H1 (cell line): ENCODE results near the gene ASCC1. TPM values are rescaled to one million over a fixed set of nuclear protein-coding genes. Genes with fewer than 3 reads are reported as not detected.

Source experiments
- CTCF ChIA-PET: fragments of 300-600 bp; sonication (Branson Sonifier 250); formaldehyde crosslinking; loops from one replicate; lab custom pipeline; 2021; ENCODE audit not compliant: partially characterized antibody; lab: Charles Lee
- POLR2A ChIA-PET: fragments of 300-600 bp; sonication (Branson Sonifier 250); formaldehyde crosslinking; loops from one replicate; lab custom pipeline; 2021; ENCODE audit warnings: inconsistent platforms; ENCODE audit not compliant: partially characterized antibody; lab: Charles Lee
- DNase-seq, 2 experiments: peaks; one replicate each; pipeline versions ENCODE4 v3.0.0 to v3.0.0-alpha.2; 2010 to 2022; ENCODE audit warnings: low spot score in 2 of 2, low read depth in 1 of 2, mixed read lengths in 1 of 2
- FAIRE-seq: peaks from 2 replicates; lab custom pipeline; 2011; peaks lifted over from hg19 to GRCh38; lab: Jason Lieb, UNC
- H2AFZ ChIP-seq: 2 replicates; pipeline ENCODE4 v1.8.1; 2012; ENCODE audit warnings: low read length, inconsistent platforms
- H2AK5ac ChIP-seq: 2 replicates; pipeline ENCODE4 v1.6.1; 2013; ENCODE audit warnings: low read depth, low read length
- H2BK120ac ChIP-seq: replicated peaks from 2 replicates; pipeline ENCODE3; 2013; ENCODE audit warnings: low read depth, low read length, inconsistent platforms
- H2BK12ac ChIP-seq: 2 replicates; pipeline ENCODE4 v1.6.1; 2013; ENCODE audit warnings: low read depth, low read length
- H2BK15ac ChIP-seq: 2 replicates; pipeline ENCODE4 v1.6.1; 2013; ENCODE audit warnings: low read length
- H2BK20ac ChIP-seq: 2 replicates; pipeline ENCODE4 v1.6.1; 2013; ENCODE audit warnings: low read length
- H2BK5ac ChIP-seq: 2 replicates; pipeline ENCODE4 v1.6.1; 2013; ENCODE audit warnings: low read depth, low read length
- H3K14ac ChIP-seq: 2 replicates; pipeline ENCODE4 v1.6.1; 2013; ENCODE audit warnings: inconsistent platforms; ENCODE audit not compliant: insufficient read length
- H3K18ac ChIP-seq: 2 replicates; pipeline ENCODE4 v1.6.1; 2013; ENCODE audit warnings: low read length; ENCODE audit errors: extremely low read depth
- H3K23ac ChIP-seq: 2 replicates; pipeline ENCODE4 v1.6.1; 2013; ENCODE audit warnings: inconsistent platforms; ENCODE audit not compliant: insufficient read length
- H3K23me2 ChIP-seq: 2 replicates; pipeline ENCODE4 v1.6.1; 2013; ENCODE audit warnings: low read depth, low read length
- H3K27ac ChIP-seq: 2 replicates; pipeline ENCODE4 v1.6.1; 2011; ENCODE audit warnings: low read depth, low read length, inconsistent platforms
- H3K27me3 ChIP-seq, 4 experiments: replicated peaks in 1 of 4; 1 replicate in 1 of 4; 2 replicates in 3 of 4; pipeline versions ENCODE4 v1.6.1 to v1.8.1; 2011 to 2013; ENCODE audit warnings: low read length in 3 of 4, mild to moderate bottlenecking in 3 of 4, inconsistent platforms in 2 of 4, mixed read lengths in 2 of 4, moderate library complexity in 1 of 4; ENCODE audit not compliant: control insufficient read depth in 3 of 4, insufficient read depth in 3 of 4; ENCODE audit errors: extremely low read depth in 1 of 4
- H3K36me3 ChIP-seq, 4 experiments: 2 replicates each; pipeline versions ENCODE4 v1.6.1 to v1.8.1; 2011 to 2013; ENCODE audit warnings: mild to moderate bottlenecking in 4 of 4, low read length in 3 of 4, moderate library complexity in 2 of 4, control low read depth in 1 of 4, inconsistent platforms in 1 of 4; ENCODE audit not compliant: insufficient read depth in 4 of 4, control insufficient read depth in 2 of 4
- H3K4ac ChIP-seq: replicated peaks from 2 replicates; pipeline ENCODE3; 2013; ENCODE audit warnings: low read length, low read depth, mixed read lengths, inconsistent platforms; ENCODE audit not compliant: insufficient read length
- H3K4me1 ChIP-seq, 4 experiments: replicated peaks in 1 of 4; 1 replicate in 1 of 4; 2 replicates in 3 of 4; pipeline versions ENCODE4 v1.6.1 to v1.8.1; 2011 to 2013; ENCODE audit warnings: low read length in 3 of 4, inconsistent platforms in 2 of 4, mixed read lengths in 1 of 4; ENCODE audit not compliant: insufficient read depth in 4 of 4, control insufficient read depth in 3 of 4
- H3K4me2 ChIP-seq, 2 experiments: 2 replicates each; pipeline versions ENCODE4 v1.6.1 to v1.8.1; 2011 to 2013; ENCODE audit warnings: low read depth in 2 of 2, low read length in 2 of 2, control low read depth in 1 of 2, inconsistent platforms in 1 of 2, mild to moderate bottlenecking in 1 of 2; ENCODE audit not compliant: insufficient read depth in 1 of 2
- H3K4me3 ChIP-seq, 4 experiments: fragments of 200-600, 300-600 bp in 1 of 4; sonication (generic), shearing (Covaris generic), sonication (Bioruptor Twin) in 1 of 4; 2 replicates each; pipeline versions ENCODE4 v1.5.1 to v1.8.1; 2011 to 2016; ENCODE audit warnings: low read length in 4 of 4, low read depth in 3 of 4, control low read depth in 2 of 4, inconsistent platforms in 2 of 4, mild to moderate bottlenecking in 2 of 4, mixed read lengths in 1 of 4, moderate library complexity in 1 of 4; ENCODE audit not compliant: insufficient read depth in 2 of 4; ENCODE audit errors: extremely low read depth in 1 of 4
- H3K56ac ChIP-seq: replicated peaks from 2 replicates; pipeline ENCODE3; 2013; ENCODE audit warnings: low read depth, mild to moderate bottlenecking, mixed read lengths, low read length, inconsistent platforms; ENCODE audit not compliant: insufficient read length
- H3K79me1 ChIP-seq: 2 replicates; pipeline ENCODE4 v1.6.1; 2013; ENCODE audit warnings: low read depth, low read length, control low read depth
- H3K79me2 ChIP-seq, 2 experiments: 2 replicates each; pipeline versions ENCODE4 v1.6.1 to v1.8.1; 2012 to 2013; ENCODE audit warnings: low read length in 2 of 2, mild to moderate bottlenecking in 2 of 2, inconsistent platforms in 1 of 2; ENCODE audit not compliant: insufficient read depth in 2 of 2, control insufficient read depth in 1 of 2
- H3K9ac ChIP-seq, 4 experiments: replicated peaks in 1 of 4; 1 replicate in 1 of 4; 2 replicates in 3 of 4; pipeline versions ENCODE4 v1.6.1 to v1.8.1; 2011 to 2013; ENCODE audit warnings: low read depth in 3 of 4, low read length in 3 of 4, control low read depth in 2 of 4, mild to moderate bottlenecking in 2 of 4, moderate library complexity in 2 of 4, inconsistent platforms in 1 of 4; ENCODE audit errors: extremely low read depth in 1 of 4
- H3K9me3 ChIP-seq, 2 experiments: 2 replicates each; pipeline versions ENCODE4 v1.6.1 to v1.8.1; 2012 to 2013; ENCODE audit warnings: mild to moderate bottlenecking in 2 of 2, moderate library complexity in 2 of 2, control low read depth in 1 of 2, inconsistent platforms in 1 of 2, low read depth in 1 of 2, low read length in 1 of 2, mixed read lengths in 1 of 2; ENCODE audit not compliant: insufficient read depth in 2 of 2
- H4K20me1 ChIP-seq, 2 experiments: replicated peaks in 1 of 2; 2 replicates each; pipeline versions ENCODE3 to v1.8.1; 2011 to 2013; ENCODE audit warnings: inconsistent platforms in 2 of 2, low read length in 2 of 2, mild to moderate bottlenecking in 1 of 2; ENCODE audit not compliant: insufficient read depth in 2 of 2, control insufficient read depth in 1 of 2
- H4K5ac ChIP-seq: 2 replicates; pipeline ENCODE4 v1.6.1; 2013; ENCODE audit warnings: low read length, low read depth, mixed read lengths, inconsistent platforms; ENCODE audit not compliant: insufficient read length
- H4K8ac ChIP-seq: 2 replicates; pipeline ENCODE4 v1.8.0; 2013; ENCODE audit warnings: mild to moderate bottlenecking, moderate library complexity, low read length, inconsistent platforms; ENCODE audit not compliant: insufficient read depth; ENCODE audit errors: extremely low read depth
- H4K91ac ChIP-seq: replicated peaks from 2 replicates; pipeline ENCODE3; 2013; ENCODE audit warnings: low read length, mixed read lengths, inconsistent platforms; ENCODE audit not compliant: insufficient read length
- CHD1 ChIP-seq: IDR thresholded peaks from 2 replicates; pipeline ENCODE4 v1.6.1; 2012; ENCODE audit warnings: low read depth, low read length, improper control_type of control experiment
- CTCF ChIP-seq, 3 experiments: IDR thresholded peaks; 1 replicate in 2 of 3; 2 replicates in 1 of 3; pipeline versions ENCODE4 v1.5.1 to v1.6.1; 2011; ENCODE audit warnings: low read length in 3 of 3, mild to moderate bottlenecking in 3 of 3, inconsistent platforms in 2 of 3, low read depth in 1 of 3, moderate library complexity in 1 of 3; ENCODE audit not compliant: insufficient read depth in 1 of 3; ENCODE audit errors: control extremely low read depth in 1 of 3
- EGR1 ChIP-seq: IDR thresholded peaks from 2 replicates; pipeline ENCODE4 v1.6.1; 2011; ENCODE audit warnings: low read depth, low read length, borderline replicate concordance
- PHF8 ChIP-seq: fragments of 200-600 bp; sonication (generic); conservative IDR thresholded peaks from 2 replicates; pipeline ENCODE4 v1.7.1; 2012; ENCODE audit warnings: low read depth, mild to moderate bottlenecking, inconsistent platforms, low read length, moderate library complexity
- SAP30 ChIP-seq: fragments of 300-600 bp; sonication (generic); IDR thresholded peaks from 2 replicates; pipeline ENCODE4 v1.7.1; 2012; ENCODE audit warnings: low read length, moderate library complexity, mild to moderate bottlenecking, inconsistent platforms; ENCODE audit not compliant: insufficient read depth, insufficient replicate concordance
- SUZ12 ChIP-seq: fragments of 200-600 bp; sonication (generic); IDR thresholded peaks from 2 replicates; pipeline ENCODE4 v1.6.1; 2012; ENCODE audit warnings: mild to moderate bottlenecking, inconsistent platforms, low read length, moderate library complexity, mixed read lengths
- TAF1 ChIP-seq: IDR thresholded peaks from 2 replicates; pipeline ENCODE4 v1.6.1; 2011; ENCODE audit warnings: mild to moderate bottlenecking, low read depth, low read length
- TCF12 ChIP-seq: IDR thresholded peaks from 2 replicates; pipeline ENCODE4 v1.6.1; 2011; ENCODE audit warnings: low read depth, mild to moderate bottlenecking, low read length
- WGBS, 2 experiments: shearing (Covaris generic) in 1 of 2; methylation state at CpG; one replicate each; pipeline versions ENCODE4 v1.1.6 to v1.1.7; 2013 to 2015; ENCODE audit warnings: low lambda C conversion rate in 2 of 2, mixed read lengths in 2 of 2, inconsistent platforms in 1 of 2, low coverage in 1 of 2, missing lambda C conversion rate in 1 of 2; ENCODE audit not compliant: insufficient replicate concordance in 2 of 2, insufficient coverage in 1 of 2, insufficient read length in 1 of 2; ENCODE audit errors: extremely low coverage in 1 of 2, missing lambda C conversion rate in 1 of 2; 5-methylcytosine and 5-hydroxymethylcytosine counted together
- polyA plus RNA-seq, 7 experiments: library from polyadenylated mRNA; depleted of rRNA in 3 of 7; stranded (reverse) in 5 of 7; unstranded in 2 of 7; fragments of >200 nt in 5 of 7; fragments of 200-250 nt in 2 of 7; gene quantifications; 1 replicate in 5 of 7; 2 replicates in 1 of 7; 4 replicates in 1 of 7; pipeline versions ENCODE4 v1.2.1 to v1.2.3, GENCODE V29; 2011 to 2013; ENCODE audit warnings: missing spikeins in 2 of 7, mixed read lengths in 2 of 7
- total RNA-seq: library from RNA; stranded (reverse); fragmentation: NEBNext Ultra II Directional; extraction: Animal tissue kit (Norgen Biotek cat#: 25700); gene quantifications from 2 replicates; pipeline ENCODE4 v1.2.1, GENCODE V29; 2021

ASCC1 gene
- total and polyA plus RNA-seq, 2 of the 8 experiments (the other 6 are each of a cell fraction or from before 2014, with no cell fraction given) = 25.6 to 35.8 TPM

GRCh38 chr10:72260976-72261783 is 45.1 kb upstream of the ASCC1 start:
- FAIRE-seq (no peak), DNase-seq (no peak)
- H3K4me3 ChIP-seq = peak overlapping the region; percentile 31 to 56 (median 46); a peak in 7 of 8 replicates
- H3K27ac ChIP-seq = peak overlapping the region; percentile 48
- peak overlapping the region; percentile 51 for H4K5ac ChIP-seq
- no peak overlapping the region for H3K23ac ChIP-seq
- H3K9ac ChIP-seq = peak overlapping the region in 3 of 4 experiments; percentile 40 to 45 (median 43); a peak in 4 of 7 replicates
- peak overlapping the region; percentile 93 for H2BK12ac ChIP-seq
- H2BK5ac ChIP-seq = peak overlapping the region; percentile 96
- no peaks in the 10 kb centered on the region for H3K79me1 ChIP-seq
- WGBS, 2 experiments = 6% methylated on average over 25 of the region's 30 CpGs; no CpG with 5 or more reads in 1 of the 2 experiments
- POLR2A ChIA-PET = interaction anchor here (0.5 to 24.2 kb wide), 26 partner anchors 10 to 121 kb away, joined by 3 to 673 read pairs (median 4); partner anchors contain the start of genes ANAPC16, DDIT4 and DNAJB12
- H3K27me3 ChIP-seq = no peaks in the 10 kb centered on the region
- CTCF ChIA-PET = interaction anchor here (0.6 to 4.4 kb wide), 8 partner anchors 12 to 76 kb away, joined by 4 to 39 read pairs (median 6); partner anchors contain the start of gene DDIT4
- no peak overlapping the region for H3K14ac ChIP-seq
- no peaks in the 10 kb centered on the region for H3K9me3 ChIP-seq
- peak overlapping the region; percentile 70 to 74 for H3K4me2 ChIP-seq
- H3K79me2 ChIP-seq = no peaks in the 10 kb centered on the region
- peak overlapping the region; percentile 99 for H2BK20ac ChIP-seq
- peak overlapping the region; percentile 88; the same call in 1 of the 2 replicates for H3K18ac ChIP-seq
- no peaks in the 10 kb centered on the region for H3K36me3 ChIP-seq
- no peak overlapping the region for H2AK5ac ChIP-seq
- H3K56ac ChIP-seq = peak overlapping the region; percentile 24
- peaks cover 17 to 36% (median 26%) of the 10 kb centered on the region in 4 experiments for H3K4me1 ChIP-seq
- no peak overlapping the region for H2AFZ ChIP-seq
- H4K8ac ChIP-seq = peak overlapping the region; percentile 75; the same call in 1 of the 2 replicates
- H3K23me2 ChIP-seq = peaks cover 4% of the 10 kb centered on the region; the same call in 1 of the 2 replicates
- H3K4ac ChIP-seq = peak overlapping the region; percentile 73
- no peaks in the 10 kb centered on the region for H4K20me1 ChIP-seq
- peak overlapping the region; percentile 62 for H2BK120ac ChIP-seq
- no peak overlapping the region for H2BK15ac ChIP-seq
- H4K91ac ChIP-seq = peak overlapping the region; percentile 71
- no peak for TF ChIP-seq CHD1
- no peak for TF ChIP-seq PHF8
- peak; percentile 86 for TF ChIP-seq SAP30
- TF ChIP-seq EGR1 = peak; percentile 1; the same call in 1 of the 2 replicates
- peak; percentile 90 for TF ChIP-seq TCF12
- peak; percentile 19 to 47 (median 21); a peak in 3 of 4 replicates for TF ChIP-seq CTCF (IDR thresholded peaks at IDR 0.05; ENCODE audit: control extremely low read depth in 1 of 3, insufficient read depth in 1 of 3, low read depth in 1 of 3, low read length in 3 of 3)
- TF ChIP-seq TAF1 = peak; percentile 27; the same call in 1 of the 2 replicates
- TF ChIP-seq SUZ12 = no peak
